Tibial artery (tissue), 4 donors: ENCODE measurements around the gene ADCY5.

Experiments used
- DNase-seq, 2 donors: peaks; one replicate each; pipeline ENCODE4 v3.0.0-alpha.2; 2019
- H3K27ac ChIP-seq, 2 donors: fragments of 200-600 bp; sonication (generic) in 1 of 2; 1 replicate in 1 of 2; 2 replicates in 1 of 2; pipeline ENCODE4 v1.5.1; 2018 to 2019; ENCODE audit warnings: mild to moderate bottlenecking in 1 of 2
- H3K27me3 ChIP-seq, 2 donors: fragments of 200-600 bp; sonication (generic) in 1 of 2; one replicate each; pipeline versions ENCODE4 v1.5.1 to v1.6.0; 2016 to 2019
- H3K36me3 ChIP-seq, 3 donors: fragments of 200-600 bp; sonication (generic) in 2 of 3; one replicate each; pipeline ENCODE4 v1.5.1; 2016 to 2019; ENCODE audit warnings: mild to moderate bottlenecking in 2 of 3
- H3K4me1 ChIP-seq, 4 donors: fragments of 200-600 bp; sonication (generic) in 2 of 4; 1 replicate in 3 of 4; 2 replicates in 1 of 4; pipeline ENCODE4 v1.5.1; 2016 to 2019
- H3K4me3 ChIP-seq, 2 donors: fragments of 200-600 bp; sonication (generic) in 1 of 2; 1 replicate in 1 of 2; 2 replicates in 1 of 2; pipeline ENCODE4 v1.5.1; 2018 to 2019; ENCODE audit warnings: mild to moderate bottlenecking in 2 of 2
- H3K9me3 ChIP-seq, 3 donors: fragments of 200-600 bp; sonication (generic) in 1 of 3; one replicate each; pipeline ENCODE4 v1.5.1; 2016 to 2019
- CTCF ChIP-seq, 2 experiments: fragments of 200-600 bp in 1 of 2; fragments of 450-650 bp in 1 of 2; IDR thresholded peaks; one replicate each; pipeline ENCODE4 v1.5.1; 2017 to 2019; ENCODE audit warnings: antibody characterized with exemption in 2 of 2, mild to moderate bottlenecking in 1 of 2, moderate library complexity in 1 of 2
- intact Hi-C: fragments of 100-400 bp; cut with DNase I; formaldehyde crosslinking; loops from one replicate; pipeline ENCODE4 v1.15.0; 2023; ENCODE audit warnings: low total_unique reads

ADCY5 gene

DNA sequence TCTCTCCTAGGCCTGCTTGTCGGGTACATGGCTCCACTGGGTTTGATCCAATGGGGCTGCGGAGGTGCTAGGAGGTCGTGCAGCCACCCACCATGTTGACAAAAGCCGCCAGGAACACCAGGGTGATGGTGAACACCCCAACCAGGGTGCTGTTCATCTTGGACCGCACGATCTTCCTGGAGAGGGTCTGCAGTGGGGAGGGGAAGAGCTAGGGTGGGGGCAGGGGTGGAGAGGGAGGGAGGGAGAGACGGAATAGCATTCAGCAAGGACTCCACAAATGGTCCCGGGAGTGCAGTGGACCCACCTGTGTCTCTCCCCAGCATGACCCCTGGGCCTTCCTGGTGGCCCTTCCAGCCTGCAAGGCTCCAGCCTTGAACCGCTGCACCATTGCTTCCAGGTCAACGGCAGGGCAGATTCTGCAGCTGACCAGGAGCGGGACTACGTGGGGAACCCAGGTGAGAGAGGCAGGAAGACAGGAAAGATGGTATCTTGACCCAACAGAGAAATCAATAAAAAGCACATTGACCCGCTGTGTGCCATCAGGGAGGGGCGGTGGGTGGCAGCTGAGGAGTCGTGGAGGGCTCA lies 144.8 kb downstream of the ADCY5 start:
- Histone ChIP-seq H3K27ac (peak overlapping the region in 1 of 2 donors; percentile 6), H3K27me3 (no peaks in the 10 kb centered on the region), H3K4me3 (no peak overlapping the region), H3K4me1 (peaks cover 0 to 6% (median 0%) of the 10 kb centered on the region in 4 donors), H3K9me3 (no peaks in the 10 kb centered on the region), H3K36me3 (peaks cover 72 to 81% (median 74%) of the 10 kb centered on the region in 3 donors)
- intact Hi-C loops = no loop called here
- no peak for TF ChIP-seq CTCF (IDR thresholded peaks at IDR 0.05)
- no peak for DNase-seq

- DNase-seq = no peak
- TF ChIP-seq CTCF (IDR thresholded peaks at IDR 0.05) = no peak
- Histone ChIP-seq H3K9me3 (no peaks in the 10 kb centered on the region), H3K4me1 (peaks cover 0 to 6% (median 0%) of the 10 kb centered on the region in 4 donors), H3K27me3 (no peaks in the 10 kb centered on the region), H3K4me3 (no peak overlapping the region), H3K36me3 (peaks cover 78 to 87% (median 80%) of the 10 kb centered on the region in 3 donors), H3K27ac (no peak overlapping the region)
- intact Hi-C loops = no loop called here
Measured at GRCh38 chr3:123302961-123303360, 145.9 kb downstream of the ADCY5 start.

- intact Hi-C loops = no loop called here
- Histone ChIP-seq H3K4me1 (peaks cover 0 to 6% (median 0%) of the 10 kb centered on the region in 4 donors), H3K27ac (no peak overlapping the region), H3K9me3 (no peaks in the 10 kb centered on the region), H3K27me3 (no peaks in the 10 kb centered on the region), H3K36me3 (peaks cover 83 to 95% (median 88%) of the 10 kb centered on the region in 3 donors), H3K4me3 (no peak overlapping the region)
- no peak for TF ChIP-seq CTCF (IDR thresholded peaks at IDR 0.05)
- no peak for DNase-seq
Measured at GRCh38 chr3:123301331-123302184, 147.3 kb downstream of the ADCY5 start.

DNA sequence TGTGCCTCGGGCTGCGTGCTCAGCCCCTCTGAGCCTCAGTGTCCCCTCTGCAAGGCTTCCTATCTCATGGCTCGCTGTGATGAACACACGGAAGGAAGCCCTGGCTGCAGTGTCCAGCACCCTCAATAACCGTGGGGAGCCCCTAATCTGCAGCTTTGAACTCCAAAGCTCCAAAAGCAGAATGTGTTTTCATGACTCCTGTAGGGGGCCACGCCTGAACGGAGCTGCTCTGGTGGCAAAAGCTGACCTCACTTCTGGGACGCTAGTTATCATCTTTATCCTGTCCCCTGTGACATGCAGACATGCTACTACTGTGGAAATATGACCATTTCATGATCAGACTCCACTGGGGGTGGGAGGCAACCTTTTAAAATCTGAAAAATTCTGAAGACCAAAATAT lies 148.3 kb downstream of the ADCY5 start:
- intact Hi-C loops = no loop called here
- Histone ChIP-seq H3K9me3 (no peaks in the 10 kb centered on the region), H3K36me3 (peaks cover 90 to 98% (median 91%) of the 10 kb centered on the region in 3 donors), H3K27ac (no peak overlapping the region), H3K4me1 (peaks cover 0 to 6% (median 0%) of the 10 kb centered on the region in 4 donors), H3K27me3 (no peaks in the 10 kb centered on the region), H3K4me3 (no peak overlapping the region)
- TF ChIP-seq CTCF (IDR thresholded peaks at IDR 0.05) = no peak
- DNase-seq = no peak

GRCh38 chr3:123300056-123300455 lies 148.8 kb downstream of the ADCY5 start:
- peaks cover 90 to 92% (median 92%) of the 10 kb centered on the region in 3 donors for H3K36me3 ChIP-seq
- H3K9me3 ChIP-seq = no peaks in the 10 kb centered on the region
- intact Hi-C loops = no loop called here
- DNase-seq = peak in 1 of 2 donors; percentile 14
- peaks cover 0 to 4% (median 0%) of the 10 kb centered on the region in 4 donors for H3K4me1 ChIP-seq
- H3K27ac ChIP-seq = no peak overlapping the region
- no peak for TF ChIP-seq CTCF (IDR thresholded peaks at IDR 0.05)
- no peaks in the 10 kb centered on the region for H3K27me3 ChIP-seq
- H3K4me3 ChIP-seq = no peak overlapping the region
